Activated T-helper 1 cell treated with anti-CD3 and anti-CD28 coated beads, Interleukin-12 subunit alpha, Interleukin-12 subunit beta, Interleukin-2, Interleukin-4 antibody, amounts not matched to agents 30 ng/mL and 10 ng/mL and 1 ng/mL, durations not matched to agents 14 hours and 24 hours and 36 hours (primary cell): ENCODE results near the gene GNG13. TPM values are rescaled to one million over a fixed set of nuclear protein-coding genes. Genes with fewer than 3 reads are reported as not detected.
"Not testable (repeated sequence)": the region's sequence is repeated elsewhere in the genome, so short reads cannot be mapped to it uniquely, and the experiment has no call there.

Experiments
- DNase-seq: peaks from one replicate; pipeline ENCODE4 v3.0.0; 2021; ENCODE audit warnings: low spot score
- H3K27ac Mint-ChIP-seq: one replicate; pipeline ENCODE4 v1.8.0; 2021; ENCODE audit warnings: mild to moderate bottlenecking, mixed read lengths
- H3K27me3 Mint-ChIP-seq: one replicate; pipeline ENCODE4 v1.8.0; 2022; ENCODE audit warnings: mild to moderate bottlenecking, moderate library complexity, mixed read lengths; ENCODE audit not compliant: insufficient read depth
- H3K36me3 Mint-ChIP-seq: one replicate; pipeline ENCODE4 v1.8.0; 2021; ENCODE audit warnings: low read depth, mixed read lengths
- H3K4me1 Mint-ChIP-seq: one replicate; pipeline ENCODE4 v1.8.0; 2021; ENCODE audit warnings: low read depth, mixed read lengths
- H3K4me3 Mint-ChIP-seq: one replicate; pipeline ENCODE4 v1.8.0; 2021; ENCODE audit warnings: mild to moderate bottlenecking, moderate library complexity, mixed read lengths
- H3K9me3 Mint-ChIP-seq: one replicate; pipeline ENCODE4 v1.8.0; 2021; ENCODE audit warnings: mixed read lengths
- intact Hi-C: fragments of 100-400 bp; cut with micrococcal nuclease; formaldehyde crosslinking; loops from one replicate; pipeline ENCODE4 v1.15.1; 2024
- total RNA-seq: library from RNA; stranded (reverse); gene quantifications from 2 replicates; pipeline ENCODE4 v1.2.3, GENCODE V29; 2022

GNG13 gene
- total RNA-seq, 1 donor from 2014 or later = not detected

DNA sequence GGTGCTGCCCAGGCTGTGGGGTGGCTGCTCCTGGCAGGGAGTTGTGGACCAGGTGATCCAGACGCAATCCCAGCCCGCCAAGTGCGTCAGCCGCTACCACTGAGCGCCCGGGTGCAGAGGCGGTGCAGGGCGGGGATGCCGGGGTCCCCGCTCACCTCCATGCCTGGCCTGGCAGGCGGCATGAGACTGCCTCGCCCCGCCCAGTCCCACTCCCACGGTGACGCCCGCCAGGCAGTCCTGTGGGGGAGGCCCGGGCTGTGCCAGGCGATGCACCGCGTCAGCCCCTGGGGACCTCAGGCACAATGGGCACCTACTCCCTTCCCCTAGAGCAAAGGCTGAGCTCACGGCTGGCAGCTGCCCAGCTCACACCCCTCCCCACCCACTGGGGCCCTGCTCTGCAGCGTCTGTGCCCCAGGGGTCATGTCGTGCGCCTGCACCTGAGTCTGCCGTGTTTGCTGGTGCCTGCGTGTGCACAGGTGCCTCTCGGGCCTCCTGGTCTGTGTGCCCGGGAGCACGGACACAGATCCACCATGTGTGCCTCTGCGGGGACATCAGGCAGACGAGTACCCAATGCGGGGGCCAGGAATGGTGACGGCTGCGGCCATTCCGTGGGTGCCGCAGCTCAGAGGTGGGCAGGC lies 17.6 kb downstream of the GNG13 start:
- no peak overlapping the region for H3K4me3 Mint-ChIP-seq
- H3K27ac Mint-ChIP-seq = no peak overlapping the region
- H3K27me3 Mint-ChIP-seq = no peaks in the 10 kb centered on the region
- H3K4me1 Mint-ChIP-seq = no peaks in the 10 kb centered on the region
- DNase-seq = no peak
- intact Hi-C loops = no loop called here
- no peaks in the 10 kb centered on the region for H3K9me3 Mint-ChIP-seq
- H3K36me3 Mint-ChIP-seq = no peaks in the 10 kb centered on the region

DNA sequence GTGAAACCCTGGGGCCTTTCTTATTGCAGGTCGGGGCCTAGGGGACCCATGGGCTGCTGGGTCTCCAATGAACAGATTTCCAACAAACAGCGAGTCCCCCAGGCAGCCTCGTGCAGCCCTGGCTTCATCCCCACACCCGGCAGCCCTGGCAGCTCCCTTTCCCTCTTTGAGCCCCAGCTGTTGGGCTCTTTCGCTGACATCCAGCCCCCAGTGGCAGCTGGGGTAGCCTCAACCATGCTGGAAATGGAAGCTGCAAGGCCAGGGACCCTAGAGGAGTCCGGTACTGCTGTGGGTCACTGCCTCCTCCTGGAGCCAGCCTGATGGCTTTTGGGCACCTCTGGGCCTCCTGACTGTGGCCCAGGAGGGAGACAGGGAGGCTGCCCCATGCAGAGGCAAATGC lies 18.3 kb downstream of the GNG13 start:
- Mint-ChIP-seq H3K27ac (no peak overlapping the region), H3K27me3 (no peaks in the 10 kb centered on the region), H3K4me1 (no peaks in the 10 kb centered on the region), H3K36me3 (no peaks in the 10 kb centered on the region), H3K4me3 (no peak overlapping the region), H3K9me3 (no peaks in the 10 kb centered on the region)
- intact Hi-C loops = no loop called here
- DNase-seq = no peak

DNA sequence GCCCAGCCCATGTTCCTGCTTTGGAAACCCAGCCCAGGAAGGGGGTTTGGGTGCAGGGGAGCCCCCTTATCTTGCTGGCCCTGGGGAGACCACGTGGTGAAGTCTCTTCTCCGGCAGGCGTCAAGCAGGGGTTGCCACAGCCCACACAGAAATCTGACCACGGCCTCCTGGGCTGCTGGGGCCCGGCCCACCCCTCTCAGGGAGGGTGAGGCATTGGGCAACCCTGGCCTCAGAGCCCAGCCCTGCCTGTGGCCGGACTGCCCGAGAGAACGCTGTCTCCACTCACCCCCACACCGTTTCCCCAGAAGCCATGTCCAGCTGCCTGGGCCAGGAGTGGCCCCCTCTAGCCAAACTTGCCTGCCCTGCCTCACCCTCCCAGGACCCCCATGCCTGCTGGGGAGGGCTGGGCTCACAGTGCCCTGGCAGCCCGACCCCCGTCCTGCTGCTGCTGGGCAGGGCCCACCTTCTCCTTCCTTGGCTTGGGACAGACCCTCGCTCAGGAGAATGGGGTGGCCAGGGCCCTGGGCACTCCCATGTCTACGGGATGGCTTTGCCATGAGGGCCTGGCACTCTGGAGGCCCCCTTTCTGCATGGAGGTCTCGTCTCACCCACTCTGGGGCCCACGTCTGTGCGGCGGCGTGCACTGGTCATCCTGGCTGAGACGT lies 19.1 kb downstream of the GNG13 start:
- Mint-ChIP-seq H3K9me3 (no peaks in the 10 kb centered on the region), H3K27ac (no peak overlapping the region), H3K27me3 (no peaks in the 10 kb centered on the region), H3K36me3 (no peaks in the 10 kb centered on the region), H3K4me1 (no peaks in the 10 kb centered on the region), H3K4me3 (no peak overlapping the region)
- intact Hi-C loops = no loop called here
- no peak for DNase-seq

DNA sequence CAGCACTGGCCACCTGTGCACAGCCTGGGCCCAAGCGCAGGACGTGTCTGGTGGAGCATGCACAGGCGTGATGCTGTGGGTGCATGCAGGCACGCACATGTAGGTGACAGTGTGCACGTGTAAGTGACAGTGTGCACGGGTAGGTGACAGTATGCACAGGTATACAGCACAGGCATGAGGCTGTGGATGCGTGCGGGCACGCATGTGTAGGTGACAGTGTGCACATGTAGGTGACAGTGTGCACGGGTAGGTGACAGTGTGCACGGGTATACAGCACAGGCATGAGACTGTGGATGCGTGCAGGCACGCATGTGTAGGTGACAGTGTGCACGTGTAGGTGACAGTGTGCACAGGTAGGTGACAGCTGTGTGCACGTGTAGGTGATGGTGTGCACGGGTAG lies 20.2 kb downstream of the GNG13 start:
- no peaks in the 10 kb centered on the region for H3K9me3 Mint-ChIP-seq
- H3K4me1 Mint-ChIP-seq = no peaks in the 10 kb centered on the region
- no peak overlapping the region for H3K4me3 Mint-ChIP-seq
- no peak overlapping the region for H3K27ac Mint-ChIP-seq
- H3K27me3 Mint-ChIP-seq = no peaks in the 10 kb centered on the region
- H3K36me3 Mint-ChIP-seq = no peaks in the 10 kb centered on the region
- intact Hi-C loops = no loop called here
- DNase-seq = no peak

- Mint-ChIP-seq H3K27ac (no peak overlapping the region), H3K27me3 (no peaks in the 10 kb centered on the region)
- intact Hi-C loops = no loop called here
Observed at GRCh38 chr16:779561-779960, 21.0 kb downstream of the GNG13 start.

DNA sequence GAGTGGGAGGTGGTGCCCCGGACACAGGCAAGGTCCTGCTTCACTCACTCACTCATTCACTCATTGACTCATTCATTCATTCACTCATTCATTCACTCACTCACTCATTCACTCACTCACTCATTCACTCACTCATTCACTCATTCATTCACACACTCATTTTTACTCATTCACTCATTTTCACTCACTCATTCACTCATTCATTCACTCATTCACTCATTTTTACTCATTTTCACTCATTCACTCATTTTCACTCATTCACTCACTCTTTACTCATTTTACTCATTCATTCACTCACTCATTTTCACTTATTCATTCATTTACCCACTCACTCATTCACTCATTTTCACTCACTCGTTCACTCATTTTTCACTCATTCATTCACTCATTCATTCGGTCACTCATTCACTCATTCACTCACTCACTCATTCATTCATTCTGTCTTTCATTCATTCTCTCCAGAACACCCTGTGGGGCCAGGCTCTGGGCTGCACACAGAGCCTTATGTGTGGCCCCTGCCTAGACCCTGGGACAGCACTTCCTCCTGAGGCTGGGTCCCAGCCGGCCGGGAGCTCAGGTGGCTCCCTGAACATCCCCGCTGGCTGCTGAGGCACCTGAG lies 21.5 kb downstream of the GNG13 start:
- H3K4me3 Mint-ChIP-seq = no peak overlapping the region
- H3K27me3 Mint-ChIP-seq = no peaks in the 10 kb centered on the region
- H3K4me1 Mint-ChIP-seq = no peaks in the 10 kb centered on the region
- H3K36me3 Mint-ChIP-seq = no peaks in the 10 kb centered on the region
- no peaks in the 10 kb centered on the region for H3K9me3 Mint-ChIP-seq
- no peak for DNase-seq
- intact Hi-C loops = no loop called here
- H3K27ac Mint-ChIP-seq = no peak overlapping the region

More at GRCh38 chr16:779561-779960, 21.0 kb downstream of the GNG13 start:
- Mint-ChIP-seq H3K4me3 (no peak overlapping the region), H3K4me1 (no peaks in the 10 kb centered on the region), H3K36me3 (no peaks in the 10 kb centered on the region), H3K9me3 (no peaks in the 10 kb centered on the region)
- no peak for DNase-seq

DNA sequence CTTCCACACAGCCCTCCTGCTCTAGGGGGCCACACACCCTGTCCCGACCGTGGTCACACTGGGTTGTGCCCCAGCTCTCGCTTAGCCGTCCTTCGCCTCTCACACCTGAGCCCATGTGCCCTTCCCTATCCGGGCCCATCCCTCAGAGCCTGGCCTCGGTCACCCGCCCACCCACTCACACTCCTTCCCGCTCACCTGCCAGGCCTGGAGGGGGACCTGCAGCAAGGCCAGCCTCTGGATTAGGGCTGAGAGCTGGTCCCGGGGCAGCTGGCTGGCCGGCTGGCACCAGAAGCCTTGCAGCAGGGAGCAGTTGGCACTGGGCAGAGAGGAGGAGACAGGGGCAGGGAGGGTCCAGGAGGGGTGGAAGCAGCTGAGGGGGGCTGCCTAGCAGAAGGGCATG lies 22.1 kb downstream of the GNG13 start:
- no peaks in the 10 kb centered on the region for H3K36me3 Mint-ChIP-seq
- intact Hi-C loops = no loop called here
- no peak overlapping the region for H3K27ac Mint-ChIP-seq
- H3K4me1 Mint-ChIP-seq = no peaks in the 10 kb centered on the region
- no peaks in the 10 kb centered on the region for H3K9me3 Mint-ChIP-seq
- no peak for DNase-seq
- no peaks in the 10 kb centered on the region for H3K27me3 Mint-ChIP-seq
- H3K4me3 Mint-ChIP-seq = no peak overlapping the region

GRCh38 chr16:777826-778225 lies 22.7 kb downstream of the GNG13 start:
- Mint-ChIP-seq H3K4me3 (no peak overlapping the region), H3K27me3 (no peaks in the 10 kb centered on the region), H3K9me3 (no peaks in the 10 kb centered on the region), H3K36me3 (no peaks in the 10 kb centered on the region), H3K27ac (no peak overlapping the region), H3K4me1 (no peaks in the 10 kb centered on the region)
- intact Hi-C loops = no loop called here
- DNase-seq = no peak

DNA sequence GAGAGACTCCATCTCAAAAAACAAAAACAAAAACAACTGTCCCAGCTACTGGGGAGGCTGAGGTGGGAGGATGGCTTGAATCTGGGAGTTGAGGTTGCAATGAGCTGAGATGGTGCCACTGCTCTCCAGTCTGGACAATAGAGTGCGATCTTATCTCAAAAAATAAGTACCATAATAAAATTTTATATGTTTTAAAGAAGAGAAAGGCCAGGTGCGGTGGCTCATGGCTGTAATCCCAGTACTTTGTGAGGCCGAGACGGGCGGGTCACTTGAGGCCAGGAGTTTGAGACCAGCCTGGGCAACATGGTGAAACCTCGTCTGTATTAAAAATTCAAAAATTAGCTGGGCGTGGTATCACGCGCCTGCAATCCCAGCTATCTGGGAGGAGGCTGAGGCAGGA lies 23.7 kb downstream of the GNG13 start:
- Mint-ChIP-seq H3K4me3 (no peak overlapping the region), H3K9me3 (no peaks in the 10 kb centered on the region), H3K27ac (no peak overlapping the region), H3K4me1 (no peaks in the 10 kb centered on the region), H3K27me3 (no peaks in the 10 kb centered on the region), H3K36me3 (no peaks in the 10 kb centered on the region)
- DNase-seq = no peak
- intact Hi-C loops = no loop called here

GRCh38 chr16:776298-776697 lies 24.2 kb downstream of the GNG13 start:
- H3K36me3 Mint-ChIP-seq, DNase-seq, H3K4me3 Mint-ChIP-seq, H3K27me3 Mint-ChIP-seq, intact Hi-C loops, H3K4me1 Mint-ChIP-seq, H3K27ac Mint-ChIP-seq, H3K9me3 Mint-ChIP-seq: not testable (repeated sequence)

DNA sequence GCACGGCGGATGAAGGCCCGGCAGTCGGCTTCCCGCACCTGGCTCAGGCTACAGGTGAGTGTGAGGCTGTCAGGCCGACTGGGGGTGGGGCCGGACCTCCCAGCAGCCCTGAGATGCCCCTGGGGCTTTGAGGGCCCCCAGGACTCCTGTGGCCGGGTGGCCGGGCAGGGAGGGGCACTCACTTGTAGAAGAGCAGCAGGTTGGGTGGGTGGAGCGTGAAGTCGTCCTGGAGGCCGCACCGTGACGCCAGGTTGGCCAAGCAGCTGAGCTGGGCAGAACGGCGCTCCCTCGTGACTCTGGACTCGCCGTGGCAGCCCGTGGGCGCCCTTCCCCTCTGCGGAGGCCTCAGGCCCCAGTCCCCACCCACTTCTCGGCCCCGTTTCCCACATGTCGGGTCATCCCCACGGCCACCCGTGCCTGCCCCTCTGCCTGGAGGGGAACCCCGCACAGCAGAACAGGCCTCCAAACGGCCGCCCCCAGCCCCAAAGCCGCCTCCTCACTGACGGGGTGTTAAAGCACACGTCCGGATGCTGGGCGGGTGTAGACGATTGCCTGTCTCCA lies 25.2 kb downstream of the GNG13 start:
- DNase-seq = no peak
- H3K9me3 Mint-ChIP-seq = no peaks in the 10 kb centered on the region
- no peaks in the 10 kb centered on the region for H3K27me3 Mint-ChIP-seq
- H3K36me3 Mint-ChIP-seq = no peaks in the 10 kb centered on the region
- no peaks in the 10 kb centered on the region for H3K4me1 Mint-ChIP-seq
- no peak overlapping the region for H3K4me3 Mint-ChIP-seq
- intact Hi-C loops = no loop called here
- H3K27ac Mint-ChIP-seq = no peak overlapping the region

- Mint-ChIP-seq H3K9me3 (no peaks in the 10 kb centered on the region), H3K4me3 (no peak overlapping the region), H3K4me1 (no peaks in the 10 kb centered on the region), H3K27me3 (no peaks in the 10 kb centered on the region), H3K36me3 (no peaks in the 10 kb centered on the region), H3K27ac (no peak overlapping the region)
- intact Hi-C loops = no loop called here
- no peak for DNase-seq
Observed at GRCh38 chr16:774086-775001, 26.2 kb downstream of the GNG13 start.
